HepG2 (cell line): ENCODE data around the gene SRBD1. TPM values are rescaled to one million over a fixed set of nuclear protein-coding genes. Genes with fewer than 3 reads are reported as not detected.

Source experiments
- ATAC-seq: fragments of 200-7000 bp; cut with Tn5 transposase; 3 replicates; pipeline ENCODE4 v1.9.1; 2020; ENCODE audit warnings: mild to moderate bottlenecking, moderate library complexity
- BruUV-seq: library from RNA; stranded (reverse); fragments of 400-500 nt; replicated peaks from 2 replicates; lab custom pipeline; 2021; lab: Mats Ljungman, UMichigan
- CTCF ChIA-PET: fragments of 300-600 bp; formaldehyde crosslinking; extraction: SDS; loops from one replicate; lab custom pipeline; 2021; ENCODE audit warnings: low total read pairs, inconsistent platforms, low intra/inter-chr PET ratio; lab: Yijun Ruan, JAX
- POLR2A ChIA-PET: fragments of 350-600 bp; sonication (Branson Sonifier 250); formaldehyde crosslinking; loops from one replicate; lab custom pipeline; 2020; ENCODE audit warnings: antibody characterized with exemption, inconsistent platforms; lab: Yijun Ruan, JAX
- DNase-seq: peaks from one replicate; pipeline ENCODE4 v3.0.0-alpha.2; 2015; ENCODE audit warnings: low spot score
- FAIRE-seq: peaks from 3 replicates; lab custom pipeline; 2011; peaks lifted over from hg19 to GRCh38; lab: Jason Lieb, UNC
- H2AFZ ChIP-seq: one replicate; pipeline ENCODE4 v1.6.1; 2011; ENCODE audit warnings: low read length, inconsistent platforms
- H3K27ac ChIP-seq: fragments of 300-600 bp; 3 replicates; pipeline ENCODE4 v1.8.0; 2011; ENCODE audit warnings: mixed run types, mild to moderate bottlenecking, mixed read lengths, low read length, inconsistent platforms; ENCODE audit not compliant: insufficient read depth; ENCODE audit errors: extremely low read length
- H3K27me3 ChIP-seq, 2 experiments: fragments of 200-600 bp in 1 of 2; 2 replicates in 1 of 2; 3 replicates in 1 of 2; pipeline versions ENCODE4 v1.6.0 to v1.8.0; 2011; ENCODE audit warnings: low read length in 2 of 2, mild to moderate bottlenecking in 2 of 2, moderate library complexity in 2 of 2, inconsistent platforms in 1 of 2; ENCODE audit not compliant: insufficient read depth in 2 of 2, control insufficient read depth in 1 of 2
- H3K36me3 ChIP-seq, 2 experiments: fragments of 200-600 bp in 1 of 2; replicated peaks in 1 of 2; 2 replicates in 1 of 2; 3 replicates in 1 of 2; pipeline versions ENCODE4 v1.5.1 to v1.8.0; 2011; ENCODE audit warnings: low read length in 2 of 2, inconsistent platforms in 1 of 2; ENCODE audit not compliant: insufficient read depth in 2 of 2, control insufficient read depth in 1 of 2
- H3K4me1 ChIP-seq: 2 replicates; pipeline ENCODE4 v1.5.1; 2012; ENCODE audit warnings: low read length, inconsistent platforms; ENCODE audit not compliant: insufficient read depth
- H3K4me2 ChIP-seq: 2 replicates; pipeline ENCODE4 v1.6.0; 2011; ENCODE audit warnings: low read depth, low read length, inconsistent platforms
- H3K4me3 ChIP-seq, 3 experiments: fragments of 200-600 bp in 1 of 3; sonication (generic), shearing (Covaris generic) in 1 of 3; replicated peaks in 1 of 3; 2 replicates each; pipeline ENCODE4 v1.5.1; 2011 to 2016; ENCODE audit warnings: low read length in 3 of 3, inconsistent platforms in 2 of 3, low read depth in 2 of 3, mild to moderate bottlenecking in 2 of 3, control low read depth in 1 of 3, mixed read lengths in 1 of 3; ENCODE audit not compliant: insufficient read depth in 1 of 3
- H3K79me2 ChIP-seq: one replicate; pipeline ENCODE4 v1.6.1; 2011; ENCODE audit warnings: low read length, inconsistent platforms; ENCODE audit not compliant: insufficient read depth
- H3K9ac ChIP-seq: 2 replicates; pipeline ENCODE4 v1.6.0; 2011; ENCODE audit warnings: mild to moderate bottlenecking, low read depth, low read length, inconsistent platforms; ENCODE audit not compliant: insufficient read depth
- H3K9me3 ChIP-seq: 2 replicates; pipeline ENCODE4 v1.5.1; 2012; ENCODE audit warnings: mild to moderate bottlenecking, low read length
- H4K20me1 ChIP-seq: 2 replicates; pipeline ENCODE4 v1.6.0; 2011; ENCODE audit warnings: inconsistent platforms, mild to moderate bottlenecking, low read length, moderate library complexity; ENCODE audit not compliant: insufficient read depth
- ATF6 ChIP-seq: sonication (generic); formaldehyde crosslinking; conservative IDR thresholded peaks from 2 replicates; pipeline ENCODE4 v1.4.0; 2020; ENCODE audit warnings: missing genetic modification reagents
- BCLAF1 ChIP-seq: fragments of 450-650 bp; IDR thresholded peaks from 2 replicates; pipeline ENCODE4 v1.6.1; 2017; ENCODE audit warnings: mild to moderate bottlenecking
- FOXK1 ChIP-seq: sonication (generic); formaldehyde crosslinking; IDR thresholded peaks from 2 replicates; pipeline ENCODE4 v1.4.0; 2020; ENCODE audit warnings: low read depth, missing genetic modification reagents, borderline replicate concordance
- NFATC3 ChIP-seq: sonication (generic); formaldehyde crosslinking; IDR thresholded peaks from 2 replicates; pipeline ENCODE4 v1.5.1; 2020; ENCODE audit warnings: mild to moderate bottlenecking, missing genetic modification reagents
- NFYC ChIP-seq: IDR thresholded peaks from 2 replicates; pipeline ENCODE4 v1.6.1; 2016; ENCODE audit warnings: missing genetic modification reagents, missing compliant biosample characterization
- POGK ChIP-seq: sonication (generic); formaldehyde crosslinking; conservative IDR thresholded peaks from 2 replicates; pipeline ENCODE4 v1.8.0; 2022; ENCODE audit warnings: mild to moderate bottlenecking, moderate library complexity, missing genetic modification reagents
- ZNF180 ChIP-seq: sonication (generic); formaldehyde crosslinking; IDR thresholded peaks from 2 replicates; pipeline ENCODE4 v1.4.0; 2020; ENCODE audit warnings: low read depth, missing genetic modification reagents, borderline replicate concordance
- ZNF333 ChIP-seq: sonication (generic); formaldehyde crosslinking; IDR thresholded peaks from 2 replicates; pipeline ENCODE4 v1.4.0; 2020; ENCODE audit warnings: mild to moderate bottlenecking, missing genetic modification reagents, borderline replicate concordance
- ZNF800 ChIP-seq: sonication (generic); formaldehyde crosslinking; IDR thresholded peaks from 2 replicates; pipeline ENCODE4 v1.4.0; 2020; ENCODE audit warnings: missing genetic modification reagents
- WGBS: methylation state at CpG from one replicate; pipeline ENCODE4 v1.1.6; 2017; ENCODE audit warnings: low lambda C conversion rate; 5-methylcytosine and 5-hydroxymethylcytosine counted together
- in situ Hi-C: cut with HindIII; loops from 2 replicates; pipeline ENCODE4 v1.10.0; 2017; ENCODE audit warnings: low pct_unique_long_range_greater_than_20kb; ENCODE audit not compliant: extremely low pct_ligation_motif_present
- intact Hi-C: fragments of 100-400 bp; cut with micrococcal nuclease; formaldehyde crosslinking; loops from one replicate; pipeline ENCODE4 v1.10.0; 2022; ENCODE audit not compliant: unreplicated experiment
- polyA plus RNA-seq, 8 experiments: library from polyadenylated mRNA; depleted of rRNA in 3 of 8; stranded (reverse) in 7 of 8; unstranded in 1 of 8; fragments of >200 nt; fragmentation: Illumina TruSeq in 4 of 8; extraction: Trizol in 4 of 8; gene quantifications; 2 replicates each; pipeline versions ENCODE4 v1.2.1 to v1.2.3, GENCODE V29; 2011 to 2016; ENCODE audit warnings: low read depth in 4 of 8, missing spikeins in 1 of 8, mixed read lengths in 1 of 8; ENCODE audit not compliant: insufficient read depth in 1 of 8
- total RNA-seq, 5 experiments: library from RNA; depleted of rRNA; stranded (reverse); fragments of >200 nt; fragmentation: Illumina TruSeq; extraction: Trizol; gene quantifications; 2 replicates each; pipeline ENCODE4 v1.2.3, GENCODE V29; 2016; ENCODE audit warnings: low read depth in 1 of 5

The SRBD1 gene
- total and polyA plus RNA-seq, 2 of the 13 experiments (the other 11 are each of a cell fraction or from before 2014, with no cell fraction given), result 3.2 to 23.9 TPM

- no peak for TF ChIP-seq BCLAF1
- no peak for TF ChIP-seq NFYC (CRISPR knock-in tag)
- TF ChIP-seq POGK, result no peak
Observed at GRCh38 chr2:45352506-45352905, 258.6 kb downstream of the SRBD1 start (continued).

- Histone ChIP-seq H3K9ac (no peak overlapping the region), H3K4me3 (no peak overlapping the region), H3K27ac (no peak overlapping the region), H4K20me1 (no peaks in the 10 kb centered on the region), H3K79me2 (no peaks in the 10 kb centered on the region), H2AFZ (no peak overlapping the region), H3K4me2 (no peak overlapping the region), H3K27me3 (peaks cover 3 to 26% of the 10 kb centered on the region in 2 experiments; a peak in 4 of 5 replicates), H3K4me1 (no peaks in the 10 kb centered on the region), H3K9me3 (no peaks in the 10 kb centered on the region), H3K36me3 (no peaks in the 10 kb centered on the region)
- no TSS peak for BruUV-seq
- POLR2A ChIA-PET, result no interaction called here
- intact Hi-C loops, result no loop called here
- CTCF ChIA-PET, result no interaction called here
- 29% methylated on average over 8 of the region's 8 CpGs for WGBS
- in situ Hi-C loops, result no loop called here
- no peak for DNase-seq
- peak; percentile 32; the same call in 1 of the 3 replicates for ATAC-seq
- FAIRE-seq, result no peak
- no peak for TF ChIP-seq FOXK1 (CRISPR knock-in tag)
- no peak for TF ChIP-seq ZNF333
- TF ChIP-seq ATF6, result no peak
- no peak for TF ChIP-seq ZNF800 (CRISPR knock-in tag)
- TF ChIP-seq NFATC3, result no peak
- no peak for TF ChIP-seq ZNF180
Observed at GRCh38 chr2:45345331-45346234, 265.5 kb downstream of the SRBD1 start.
